ENCODE measurements around the gene PABPN1. TPM values are rescaled to one million over a fixed set of nuclear protein-coding genes. Genes with fewer than 3 reads are reported as not detected.

The PABPN1 gene
- total RNA-seq, 2 donors from 2014 or later: 293 TPM

GRCh38 chr14:23286020-23286901 lies 35.0 kb upstream of the PABPN1 start, which contains the start of gene HOMEZ:
Gene HOMEZ, minus strand, starts transcription at chr14:23286132. Its CDS starts 180 bp downstream, at chr14:23285952.
- H3K27ac ChIP-seq (ENCODE audit: low read depth, low read length): peak within 1 kb of the TSS; percentile 94
- peak within 1 kb of the TSS; percentile 92 for H3K4me3 ChIP-seq (ENCODE audit: low read length)
- H3K9me3 Mint-ChIP-seq: no peaks in the 10 kb centered on the region
- H3K4me1 ChIP-seq (ENCODE audit: control insufficient read depth, insufficient read depth, low read length): no peaks in the 10 kb centered on the region
- TF ChIP-seq CTCF (conservative IDR thresholded peaks at IDR 0.05): peak; percentile 14
- peaks cover 21% of the 10 kb centered on the region for H3K4me1 Mint-ChIP-seq
- H3K27me3 ChIP-seq (ENCODE audit: control insufficient read depth, insufficient read depth, low read length, poor library complexity, severe bottlenecking): peaks cover 26% of the 10 kb centered on the region
- DNase-seq: peak; percentile 99
- peak within 1 kb of the TSS; percentile 90 for H3K4me3 Mint-ChIP-seq
- peak within 1 kb of the TSS; percentile 62 for H3K9ac ChIP-seq (ENCODE audit: extremely low read depth, low read length, poor library complexity, severe bottlenecking)
- no peaks in the 10 kb centered on the region for H3K9me3 ChIP-seq (ENCODE audit: control insufficient read depth, low read length)
- H3K27me3 Mint-ChIP-seq (ENCODE audit: insufficient read depth): peaks cover 39% of the 10 kb centered on the region
- WGBS, 2 experiments (ENCODE audit: insufficient coverage in 1 of 2, insufficient read length in 1 of 2): 0 to 1% methylated on average over 36 to 53 of the region's 53 CpGs
- H3K36me3 Mint-ChIP-seq (ENCODE audit: low read depth): peaks cover 5% of the 10 kb centered on the region
- no peaks in the 10 kb centered on the region for H3K36me3 ChIP-seq (ENCODE audit: control insufficient read depth, insufficient read depth, low read length)
- H3K27ac Mint-ChIP-seq: peak within 1 kb of the TSS; percentile 100

- 63 to 66% methylated on average over 4 to 6 of the region's 6 CpGs for WGBS, 2 experiments (ENCODE audit: insufficient coverage in 1 of 2, insufficient read length in 1 of 2)
- Histone ChIP-seq H3K4me1 (ENCODE audit: control insufficient read depth, insufficient read depth, low read length) (no peaks in the 10 kb centered on the region), H3K9me3 (ENCODE audit: control insufficient read depth, low read length) (no peaks in the 10 kb centered on the region), H3K36me3 (ENCODE audit: control insufficient read depth, insufficient read depth, low read length) (no peaks in the 10 kb centered on the region), H3K9ac (ENCODE audit: extremely low read depth, low read length, poor library complexity, severe bottlenecking) (peak overlapping the region; percentile 18), H3K27ac (ENCODE audit: low read depth, low read length) (peak overlapping the region; percentile 94), H3K4me3 (ENCODE audit: low read length) (peak overlapping the region; percentile 92), H3K27me3 (ENCODE audit: control insufficient read depth, insufficient read depth, low read length, poor library complexity, severe bottlenecking) (peaks cover 33% of the 10 kb centered on the region)
- H3K27ac Mint-ChIP-seq: peak overlapping the region; percentile 100
- peaks cover 3% of the 10 kb centered on the region for H3K36me3 Mint-ChIP-seq (ENCODE audit: low read depth)
- no peak for DNase-seq
- TF ChIP-seq CTCF (conservative IDR thresholded peaks at IDR 0.05): no peak
- H3K9me3 Mint-ChIP-seq: no peaks in the 10 kb centered on the region
- peaks cover 46% of the 10 kb centered on the region for H3K27me3 Mint-ChIP-seq (ENCODE audit: insufficient read depth)
- peak overlapping the region; percentile 90 for H3K4me3 Mint-ChIP-seq
- peaks cover 19% of the 10 kb centered on the region for H3K4me1 Mint-ChIP-seq
These were observed 34.3 kb upstream of the PABPN1 start for GRCh38 chr14:23286902-23287479.

- DNase-seq: peak; percentile 82
- no peak overlapping the region for H3K9ac ChIP-seq (ENCODE audit: extremely low read depth, low read length, poor library complexity, severe bottlenecking)
- H3K4me3 ChIP-seq (ENCODE audit: low read length): no peak overlapping the region
- peaks cover 25% of the 10 kb centered on the region for H3K27me3 ChIP-seq (ENCODE audit: control insufficient read depth, insufficient read depth, low read length, poor library complexity, severe bottlenecking)
- peaks cover 6% of the 10 kb centered on the region for H3K36me3 ChIP-seq (ENCODE audit: control insufficient read depth, insufficient read depth, low read length)
- peaks cover 3% of the 10 kb centered on the region for H3K36me3 Mint-ChIP-seq (ENCODE audit: low read depth)
- no peaks in the 10 kb centered on the region for H3K9me3 ChIP-seq (ENCODE audit: control insufficient read depth, low read length)
- no peak overlapping the region for H3K27ac ChIP-seq (ENCODE audit: low read depth, low read length)
- H3K4me1 ChIP-seq (ENCODE audit: control insufficient read depth, insufficient read depth, low read length): no peaks in the 10 kb centered on the region
- peak; percentile 92 for TF ChIP-seq CTCF (conservative IDR thresholded peaks at IDR 0.05)
- H3K4me1 Mint-ChIP-seq: peaks cover 8% of the 10 kb centered on the region
- H3K27ac Mint-ChIP-seq: peak overlapping the region; percentile 77
- WGBS, 2 experiments (ENCODE audit: insufficient coverage in 1 of 2, insufficient read length in 1 of 2): 43 to 48% methylated on average over 17 to 24 of the region's 24 CpGs
- no peaks in the 10 kb centered on the region for H3K9me3 Mint-ChIP-seq
- peaks cover 73% of the 10 kb centered on the region for H3K27me3 Mint-ChIP-seq (ENCODE audit: insufficient read depth)
- no peak overlapping the region for H3K4me3 Mint-ChIP-seq
These were observed 26.3 kb upstream of the PABPN1 start for GRCh38 chr14:23294734-23295561.
